GM12878 (cell line): ENCODE measurements around the gene ULBP3. TPM values are rescaled to one million over a fixed set of nuclear protein-coding genes. Genes with fewer than 3 reads are reported as not detected.

ENCODE experiments used
- ATAC-seq: fragments of 200-7000 bp; cut with Tn5 transposase; 3 replicates; pipeline ENCODE4 v1.9.1; 2020; ENCODE audit warnings: mild to moderate bottlenecking, moderate library complexity
- BruUV-seq: library from RNA; stranded (reverse); fragments of 400-500 nt; replicated peaks from 2 replicates; lab custom pipeline; 2021; lab: Mats Ljungman, UMichigan
- CTCF ChIA-PET: fragments of 300-600 bp; sonication (Branson Sonifier 250); formaldehyde crosslinking; extraction: SDS; loops from one replicate; lab custom pipeline; 2021; ENCODE audit warnings: inconsistent platforms; lab: Yijun Ruan, JAX
- POLR2A ChIA-PET: fragments of 350-600 bp; formaldehyde crosslinking; extraction: SDS; loops from one replicate; lab custom pipeline; 2021; ENCODE audit warnings: inconsistent platforms; lab: Charles Lee
- RAD21 ChIA-PET: fragments of 300-600 bp; sonication (Branson Sonifier 250); formaldehyde crosslinking; loops from one replicate; lab custom pipeline; 2023; ENCODE audit warnings: antibody characterized with exemption; ENCODE audit not compliant: unreplicated experiment; lab: Charles Lee
- SMC1A ChIA-PET: fragments of 300-600 bp; sonication (Branson Sonifier 250); formaldehyde crosslinking; loops from one replicate; lab custom pipeline; 2023; ENCODE audit not compliant: unreplicated experiment, uncharacterized antibody; lab: Charles Lee
- DNase-seq: peaks from one replicate; pipeline ENCODE4 v3.0.0-alpha.2; 2011; ENCODE audit warnings: low read depth, low spot score
- FAIRE-seq: peaks from 3 replicates; lab custom pipeline; 2011; peaks lifted over from hg19 to GRCh38; lab: Jason Lieb, UNC
- H2AFZ ChIP-seq: 2 replicates; pipeline ENCODE4 v1.6.0; 2011; ENCODE audit warnings: low read depth, low read length, control low read depth; ENCODE audit not compliant: control insufficient read depth
- H3K27ac ChIP-seq: 2 replicates; pipeline ENCODE4 v1.5.1; 2011; ENCODE audit warnings: control low read depth; ENCODE audit not compliant: control insufficient read depth, insufficient read depth
- H3K27me3 ChIP-seq, 2 experiments: replicated peaks in 1 of 2; 2 replicates each; pipeline versions ENCODE4 v1.6.0 to v1.6.1; 2011; ENCODE audit warnings: low read length in 1 of 2; ENCODE audit not compliant: control insufficient read depth in 2 of 2, insufficient read depth in 2 of 2
- H3K36me3 ChIP-seq, 2 experiments: 2 replicates each; pipeline ENCODE4 v1.5.1; 2011; ENCODE audit warnings: low read length in 1 of 2; ENCODE audit not compliant: control insufficient read depth in 2 of 2, insufficient read depth in 2 of 2
- H3K4me1 ChIP-seq: 2 replicates; pipeline ENCODE4 v1.6.1; 2011; ENCODE audit warnings: mild to moderate bottlenecking, low read length, moderate library complexity, mixed read lengths; ENCODE audit not compliant: control insufficient read depth, insufficient read depth
- H3K4me2 ChIP-seq: 2 replicates; pipeline ENCODE4 v1.6.0; 2011; ENCODE audit warnings: control low read depth; ENCODE audit not compliant: control insufficient read depth, insufficient read depth
- H3K4me3 ChIP-seq: fragments of 200-600 bp; sonication (generic); 2 replicates; pipeline ENCODE4 v1.5.1; 2016
- H3K79me2 ChIP-seq: 2 replicates; pipeline ENCODE4 v1.6.0; 2011; ENCODE audit warnings: low read length; ENCODE audit not compliant: control insufficient read depth, insufficient read depth
- H3K9ac ChIP-seq: 2 replicates; pipeline ENCODE4 v1.8.0; 2011; ENCODE audit warnings: low read length, control low read depth, mixed read lengths; ENCODE audit not compliant: control insufficient read depth, insufficient read depth
- H3K9me3 ChIP-seq: replicated peaks from 3 replicates; pipeline ENCODE4 v1.5.1; 2011; ENCODE audit warnings: mild to moderate bottlenecking, low read length; ENCODE audit not compliant: control insufficient read depth, insufficient read depth
- H4K20me1 ChIP-seq: 2 replicates; pipeline ENCODE4 v1.6.0; 2011; ENCODE audit not compliant: control insufficient read depth, insufficient read depth
- BCL11A ChIP-seq: IDR thresholded peaks from 2 replicates; pipeline ENCODE4 v1.6.1; 2011; ENCODE audit warnings: low read depth, low read length
- CEBPZ ChIP-seq: fragments of 150-350 bp; IDR thresholded peaks from 2 replicates; pipeline ENCODE4 v1.6.1; 2016; ENCODE audit warnings: low read depth, low read length
- HCFC1 ChIP-seq: fragments of 150-350 bp; IDR thresholded peaks from 2 replicates; pipeline ENCODE4 v1.6.1; 2014; ENCODE audit warnings: low read length
- LARP7 ChIP-seq: fragments of 450-650 bp; IDR thresholded peaks from 2 replicates; pipeline ENCODE4 v1.6.1; 2017; ENCODE audit warnings: mild to moderate bottlenecking
- MLLT1 ChIP-seq: fragments of 450-650 bp; IDR thresholded peaks from 2 replicates; pipeline ENCODE4 v1.6.1; 2016; ENCODE audit warnings: mild to moderate bottlenecking
- NR2F1 ChIP-seq: fragments of 450-650 bp; conservative IDR thresholded peaks from 2 replicates; pipeline ENCODE4 v1.6.1; 2017; ENCODE audit warnings: mild to moderate bottlenecking
- POLR2AphosphoS5 ChIP-seq: IDR thresholded peaks from 2 replicates; pipeline ENCODE4 v1.6.1; 2011; ENCODE audit warnings: mild to moderate bottlenecking, low read length, inconsistent platforms
- SIX5 ChIP-seq: IDR thresholded peaks from 2 replicates; pipeline ENCODE4 v1.6.1; 2011; ENCODE audit warnings: mild to moderate bottlenecking, low read depth, low read length, moderate library complexity; ENCODE audit not compliant: severe bottlenecking
- TARDBP ChIP-seq: IDR thresholded peaks from 2 replicates; pipeline ENCODE4 v1.6.1; 2016; ENCODE audit warnings: borderline replicate concordance
- YY1 ChIP-seq: IDR thresholded peaks from 2 replicates; pipeline ENCODE4 v1.6.1; 2011; ENCODE audit warnings: low read depth, mild to moderate bottlenecking, low read length
- WGBS: methylation state at CpG from one replicate; pipeline ENCODE4 v1.1.6; 2016; ENCODE audit warnings: low lambda C conversion rate; ENCODE audit not compliant: insufficient replicate concordance, insufficient coverage; ENCODE audit errors: missing lambda C conversion rate; 5-methylcytosine and 5-hydroxymethylcytosine counted together
- in situ Hi-C: fragments of 300-500 bp; cut with MboI; formaldehyde crosslinking; loops from 9 replicates; pipeline ENCODE4 v1.14.3; 2018; ENCODE audit warnings: mixed read lengths
- intact Hi-C: fragments of 100-400 bp; cut with micrococcal nuclease; formaldehyde crosslinking; loops from one replicate; pipeline ENCODE4 v1.14.2; 2022; ENCODE audit not compliant: unreplicated experiment
- polyA plus RNA-seq, 11 experiments: library from polyadenylated mRNA; depleted of rRNA in 4 of 11; unstranded in 6 of 11; stranded (reverse) in 5 of 11; fragments of >200 nt; fragmentation: Nextera tagmentation in 4 of 11; fragmentation: Illumina TruSeq in 1 of 11; extraction: Ambion mirVana in 4 of 11; extraction: Trizol in 1 of 11; gene quantifications; 1 replicate in 1 of 11; 2 replicates in 10 of 11; pipeline versions ENCODE4 v1.2.1 to v1.2.3, GENCODE V29; 2011 to 2016; ENCODE audit warnings: inconsistent platforms in 2 of 11, missing spikeins in 2 of 11, low read depth in 1 of 11
- total RNA-seq, 4 experiments: library from RNA; depleted of rRNA in 3 of 4; stranded (reverse); fragments of >200 nt in 3 of 4; fragmentation: Illumina TruSeq in 1 of 4; extraction: Trizol in 1 of 4; gene quantifications; 2 replicates each; pipeline versions ENCODE4 v1.2.1 to v1.2.3, GENCODE V29; 2013 to 2021
- TF ChIP-seq, protein P1 (sequence below): fragments of 450-650 bp; IDR thresholded peaks from 2 replicates; pipeline ENCODE4 v1.6.1; 2017; ENCODE audit warnings: mild to moderate bottlenecking, low read depth, inconsistent platforms; ENCODE audit not compliant: poor library complexity, severe bottlenecking

The ULBP3 gene
- total and polyA plus RNA-seq, 10 of the 15 experiments (the other 5 are each of a cell fraction or from before 2014, with no cell fraction given) = 0.08 to 0.16 TPM; not detected in 8

DNA sequence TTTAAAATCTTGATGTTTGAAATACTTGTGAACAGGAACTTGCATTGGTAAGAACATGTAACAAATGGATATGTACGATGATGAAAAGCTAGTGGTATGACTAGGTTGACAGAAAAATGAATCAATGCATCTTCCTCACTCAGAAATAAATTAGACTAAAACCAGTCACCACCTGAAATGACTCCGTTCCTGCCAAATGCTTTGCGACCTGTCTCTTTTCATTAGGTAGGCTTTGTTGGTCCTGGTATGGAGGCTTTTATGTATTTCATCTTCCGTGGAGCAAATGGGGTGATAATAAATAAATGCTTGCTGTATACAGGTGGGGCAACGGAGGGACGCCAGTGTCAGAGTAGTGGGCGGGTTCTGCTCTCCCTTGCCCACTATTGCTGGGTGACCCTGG is 17.1 kb upstream of the ULBP3 start:
- H3K4me3 ChIP-seq = no peak overlapping the region
- ChIA-PET SMC1A (no interaction called here), RAD21 (no interaction called here), POLR2A (no interaction called here), CTCF (interaction anchor here (0.7 to 1.3 kb wide), 2 partner anchors 277 to 730 kb away, joined by 3 to 4 read pairs; no protein-coding TSS in a partner anchor)
- no peak overlapping the region for H2AFZ ChIP-seq
- no peak overlapping the region for H3K27ac ChIP-seq
- DNase-seq = no peak
- no peaks in the 10 kb centered on the region for H3K36me3 ChIP-seq
- intact Hi-C loops = no loop called here
- no peak overlapping the region for H3K9ac ChIP-seq
- peaks cover 0 to 2% of the 10 kb centered on the region in 2 experiments; a peak in 2 of 4 replicates for H3K27me3 ChIP-seq
- H3K4me1 ChIP-seq = no peaks in the 10 kb centered on the region
- no peak for FAIRE-seq
- no peaks in the 10 kb centered on the region for H3K79me2 ChIP-seq
- no peaks in the 10 kb centered on the region for H4K20me1 ChIP-seq
- no TSS peak for BruUV-seq
- in situ Hi-C loops = loop anchor here (10.0 kb wide), 1 partner anchor 249 kb away; no protein-coding TSS in a partner anchor
- no peak for ATAC-seq
- no peaks in the 10 kb centered on the region for H3K9me3 ChIP-seq
- TF ChIP-seq HCFC1 = no peak
- no peak for TF ChIP-seq TARDBP
- no peak for TF ChIP-seq NR2F1
- no peak for TF ChIP-seq BCL11A
- no peak for TF ChIP-seq LARP7
- TF ChIP-seq YY1 = no peak
- TF ChIP-seq CEBPZ = no peak
- TF ChIP-seq, protein P1, sequence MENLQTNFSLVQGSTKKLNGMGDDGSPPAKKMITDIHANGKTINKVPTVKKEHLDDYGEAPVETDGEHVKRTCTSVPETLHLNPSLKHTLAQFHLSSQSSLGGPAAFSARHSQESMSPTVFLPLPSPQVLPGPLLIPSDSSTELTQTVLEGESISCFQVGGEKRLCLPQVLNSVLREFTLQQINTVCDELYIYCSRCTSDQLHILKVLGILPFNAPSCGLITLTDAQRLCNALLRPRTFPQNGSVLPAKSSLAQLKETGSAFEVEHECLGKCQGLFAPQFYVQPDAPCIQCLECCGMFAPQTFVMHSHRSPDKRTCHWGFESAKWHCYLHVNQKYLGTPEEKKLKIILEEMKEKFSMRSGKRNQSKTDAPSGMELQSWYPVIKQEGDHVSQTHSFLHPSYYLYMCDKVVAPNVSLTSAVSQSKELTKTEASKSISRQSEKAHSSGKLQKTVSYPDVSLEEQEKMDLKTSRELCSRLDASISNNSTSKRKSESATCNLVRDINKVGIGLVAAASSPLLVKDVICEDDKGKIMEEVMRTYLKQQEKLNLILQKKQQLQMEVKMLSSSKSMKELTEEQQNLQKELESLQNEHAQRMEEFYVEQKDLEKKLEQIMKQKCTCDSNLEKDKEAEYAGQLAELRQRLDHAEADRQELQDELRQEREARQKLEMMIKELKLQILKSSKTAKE = no peak
- no peak for TF ChIP-seq POLR2AphosphoS5
- TF ChIP-seq SIX5 = no peak
- no peak for TF ChIP-seq MLLT1
- WGBS = 16% methylated on average over 7 of the region's 7 CpGs
- no peak overlapping the region for H3K4me2 ChIP-seq
